Measurements from ENCODE around the gene SPOP. TPM values are rescaled to one million over a fixed set of nuclear protein-coding genes. Genes with fewer than 3 reads are reported as not detected.

Gene SPOP
- total and polyA plus RNA-seq, 9 of the 15 experiments (the other 6 are each of a cell fraction or from before 2014, with no cell fraction given) = 34.2 to 65.9 (median 39.7) TPM

DNA sequence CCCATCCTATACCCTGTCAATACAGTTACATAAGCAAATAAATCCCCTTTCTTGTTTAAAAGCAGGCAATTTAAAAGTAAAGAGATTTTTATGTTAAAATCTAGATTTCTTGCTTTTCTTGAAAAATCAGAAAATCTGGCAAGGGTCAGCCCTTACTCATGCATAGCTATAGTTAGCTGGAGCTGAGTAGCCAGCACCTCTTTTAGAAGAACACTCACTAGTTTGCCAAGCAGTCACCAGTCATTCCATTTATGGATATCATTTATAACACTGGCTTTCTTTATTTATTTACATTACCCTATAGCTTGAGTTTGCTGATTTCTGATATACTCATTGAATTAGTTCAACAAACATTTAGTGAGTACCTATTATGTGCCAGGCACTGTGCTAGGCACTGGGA, 56.5 kb downstream of the SPOP start:
- Histone ChIP-seq H3K27ac (ENCODE audit: extremely low read depth, low read depth, low read length) (no peak overlapping the region), H3K4me3 (no peak overlapping the region), H3K27me3 (ENCODE audit: control insufficient read depth in 2 of 2, insufficient read depth in 2 of 2, low read length in 2 of 2) (no peaks in the 10 kb centered on the region), H3K9me1 (ENCODE audit: control insufficient read depth, insufficient read depth, low read length) (no peaks in the 10 kb centered on the region), H3K4me2 (ENCODE audit: insufficient read depth, low read length) (no peak overlapping the region), H4K20me1 (replicated peaks; ENCODE audit: control insufficient read depth, insufficient read depth, low read length) (no peaks in the 10 kb centered on the region), H3K9ac (ENCODE audit: insufficient read depth in 1 of 2, low read depth in 2 of 2, low read length in 2 of 2) (no peak overlapping the region), H3K9me3 (replicated peaks; ENCODE audit: control insufficient read depth, insufficient read depth, low read depth, low read length) (no peaks in the 10 kb centered on the region), H3K79me2 (ENCODE audit: control insufficient read depth, insufficient read depth, low read length) (peaks cover 7% of the 10 kb centered on the region; the same call in 1 of the 3 replicates), H3K4me1 (replicated peaks in 1 of 2; ENCODE audit: control insufficient read depth in 2 of 2, insufficient read depth in 2 of 2, low read length in 2 of 2) (peaks cover 0 to 10% of the 10 kb centered on the region in 2 experiments; a peak in 2 of 5 replicates), H2AFZ (ENCODE audit: low read depth, low read length) (no peak overlapping the region), H3K36me3 (ENCODE audit: control insufficient read depth, insufficient read depth, low read length) (peaks cover 58% of the 10 kb centered on the region)
- ChIA-PET POLR2A (no interaction called here), CTCF (ENCODE audit: low intra/inter-chr PET ratio) (no interaction called here)
- no peak for DNase-seq (ENCODE audit: extremely low read depth in 1 of 4, low spot score in 3 of 4)
- no TSS peak for BruUV-seq (replicated peaks)
- in situ Hi-C loops (cut with MboI) = no loop called here
- TF ChIP-seq ZNF766 (CRISPR knock-in tag; conservative IDR thresholded peaks at IDR 0.05) (no peak), ZNF134 (CRISPR knock-in tag; conservative IDR thresholded peaks at IDR 0.05) (no peak), TAF7 (tag; IDR thresholded peaks at IDR 0.05) (no peak), ARID2 (IDR thresholded peaks at IDR 0.05) (no peak), RBM25 (IDR thresholded peaks at IDR 0.05; ENCODE audit: low read depth, low read length, severe bottlenecking) (peak; percentile 49), POLR2G (IDR thresholded peaks at IDR 0.05; ENCODE audit: low read depth, low read length) (no peak), KDM2B (CRISPR knock-in tag; IDR thresholded peaks at IDR 0.05) (no peak)
- no peak for FAIRE-seq
- no peak for ATAC-seq
- intact Hi-C loops (cut with micrococcal nuclease) = no loop called here

DNA sequence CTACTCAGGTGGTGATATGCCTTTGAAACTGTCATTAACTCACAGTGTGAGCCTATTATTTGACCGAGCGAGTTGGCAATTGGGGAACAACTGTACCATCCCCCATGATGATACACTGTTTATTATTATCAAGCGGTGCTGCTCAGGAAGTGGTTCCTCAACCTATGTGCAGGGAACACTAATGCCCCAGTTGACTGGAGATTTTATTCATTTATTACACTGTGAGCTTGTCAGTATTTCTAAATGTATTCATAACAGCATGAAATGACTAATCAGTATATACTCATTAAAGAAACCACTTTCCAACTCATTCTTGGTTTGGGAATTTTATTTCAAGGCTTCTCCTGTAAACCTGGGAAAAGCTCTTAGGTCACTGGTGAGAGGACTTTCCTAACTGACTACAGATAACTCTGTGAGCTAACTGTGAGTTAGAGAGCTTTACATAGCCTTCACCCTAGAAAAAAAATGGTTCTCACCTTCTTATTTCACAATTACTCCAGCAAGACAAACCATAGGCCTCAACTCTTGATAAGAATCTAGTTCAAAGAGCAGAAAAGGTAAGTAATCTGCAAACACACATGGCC, 59.8 kb downstream of the SPOP start:
- DNase-seq (ENCODE audit: extremely low read depth in 1 of 4, low spot score in 3 of 4) = no peak
- H3K9me3 ChIP-seq (replicated peaks; ENCODE audit: control insufficient read depth, insufficient read depth, low read depth, low read length) = no peaks in the 10 kb centered on the region
- peak; percentile 20; the same call in 1 of the 2 replicates for TF ChIP-seq CEBPB (tag; IDR thresholded peaks at IDR 0.05)
- TF ChIP-seq, protein P1, sequence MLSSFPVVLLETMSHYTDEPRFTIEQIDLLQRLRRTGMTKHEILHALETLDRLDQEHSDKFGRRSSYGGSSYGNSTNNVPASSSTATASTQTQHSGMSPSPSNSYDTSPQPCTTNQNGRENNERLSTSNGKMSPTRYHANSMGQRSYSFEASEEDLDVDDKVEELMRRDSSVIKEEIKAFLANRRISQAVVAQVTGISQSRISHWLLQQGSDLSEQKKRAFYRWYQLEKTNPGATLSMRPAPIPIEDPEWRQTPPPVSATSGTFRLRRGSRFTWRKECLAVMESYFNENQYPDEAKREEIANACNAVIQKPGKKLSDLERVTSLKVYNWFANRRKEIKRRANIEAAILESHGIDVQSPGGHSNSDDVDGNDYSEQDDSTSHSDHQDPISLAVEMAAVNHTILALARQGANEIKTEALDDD (IDR thresholded peaks at IDR 0.05) = 0 out of 2 replicates have a peak, but pooled peaks have one; percentile 27
- TF ChIP-seq ZNF232 (CRISPR knock-in tag; IDR thresholded peaks at IDR 0.05) = no peak
- no peak for TF ChIP-seq KAT2B (IDR thresholded peaks at IDR 0.05; ENCODE audit: low read depth, low read length)
- TF ChIP-seq SOX6 (IDR thresholded peaks at IDR 0.05) = no peak
- no peak for TF ChIP-seq POLR2G (IDR thresholded peaks at IDR 0.05; ENCODE audit: low read depth, low read length)
- no peak for TF ChIP-seq TCFL5 (CRISPR knock-in tag; conservative IDR thresholded peaks at IDR 0.05)
- no peak for TF ChIP-seq RBM22 (IDR thresholded peaks at IDR 0.05; ENCODE audit: low read depth, low read length, poor library complexity, severe bottlenecking)
- H3K9ac ChIP-seq (ENCODE audit: insufficient read depth in 1 of 2, low read depth in 2 of 2, low read length in 2 of 2) = no peak overlapping the region
- FAIRE-seq = no peak
- in situ Hi-C loops (cut with MboI) = no loop called here
- H3K4me2 ChIP-seq (ENCODE audit: insufficient read depth, low read length) = no peak overlapping the region
- H3K79me2 ChIP-seq (ENCODE audit: control insufficient read depth, insufficient read depth, low read length) = no peaks in the 10 kb centered on the region
- no peak for ATAC-seq
- peaks cover 83% of the 10 kb centered on the region for H3K36me3 ChIP-seq (ENCODE audit: control insufficient read depth, insufficient read depth, low read length)
- WGBS (ENCODE audit: insufficient coverage, low coverage, missing lambda C conversion rate) = 86% methylated on average over 3 of the region's 3 CpGs
- H3K4me1 ChIP-seq (replicated peaks in 1 of 2; ENCODE audit: control insufficient read depth in 2 of 2, insufficient read depth in 2 of 2, low read length in 2 of 2) = peaks cover 0 to 10% of the 10 kb centered on the region in 2 experiments; a peak in 2 of 5 replicates
- no peak overlapping the region for H3K27ac ChIP-seq (ENCODE audit: extremely low read depth, low read depth, low read length)
- no peak overlapping the region for H3K4me3 ChIP-seq
- ChIA-PET POLR2A (interaction anchor here (1.4 kb wide), 1 partner anchor 10 kb away, joined by 5 read pairs; no protein-coding TSS in a partner anchor), CTCF (ENCODE audit: low intra/inter-chr PET ratio) (no interaction called here)
- BruUV-seq (replicated peaks) = no TSS peak
- no peaks in the 10 kb centered on the region for H3K9me1 ChIP-seq (ENCODE audit: control insufficient read depth, insufficient read depth, low read length)
- intact Hi-C loops (cut with micrococcal nuclease) = no loop called here
- H3K27me3 ChIP-seq (ENCODE audit: control insufficient read depth in 2 of 2, insufficient read depth in 2 of 2, low read length in 2 of 2) = no peaks in the 10 kb centered on the region
- no peaks in the 10 kb centered on the region for H4K20me1 ChIP-seq (replicated peaks; ENCODE audit: control insufficient read depth, insufficient read depth, low read length)
- H2AFZ ChIP-seq (ENCODE audit: low read depth, low read length) = no peak overlapping the region
